Ovary (tissue), 3 donors: ENCODE data around the gene CDADC1.

Experiments used
- EP300 ChIP-seq: sonication (generic); formaldehyde crosslinking; IDR thresholded peaks from one replicate; pipeline ENCODE4 v1.6.1; 2017; ENCODE audit warnings: antibody characterized with exemption
- POLR2A ChIP-seq: fragments of 450-650 bp; IDR thresholded peaks from one replicate; pipeline ENCODE4 v1.6.1; 2017; ENCODE audit warnings: antibody characterized with exemption, mild to moderate bottlenecking, moderate library complexity
- TF ChIP-seq, protein P1 (sequence below), 3 donors: fragments of 450-650 bp in 2 of 3; fragments of 200-600 bp in 1 of 3; IDR thresholded peaks; one replicate each; pipeline versions ENCODE4 v1.5.1 to v1.8.0; 2016 to 2022; ENCODE audit warnings: antibody characterized with exemption in 3 of 3, mild to moderate bottlenecking in 1 of 3
- donor health status: DM: no; HTN: no; CAD: no.

DNA sequence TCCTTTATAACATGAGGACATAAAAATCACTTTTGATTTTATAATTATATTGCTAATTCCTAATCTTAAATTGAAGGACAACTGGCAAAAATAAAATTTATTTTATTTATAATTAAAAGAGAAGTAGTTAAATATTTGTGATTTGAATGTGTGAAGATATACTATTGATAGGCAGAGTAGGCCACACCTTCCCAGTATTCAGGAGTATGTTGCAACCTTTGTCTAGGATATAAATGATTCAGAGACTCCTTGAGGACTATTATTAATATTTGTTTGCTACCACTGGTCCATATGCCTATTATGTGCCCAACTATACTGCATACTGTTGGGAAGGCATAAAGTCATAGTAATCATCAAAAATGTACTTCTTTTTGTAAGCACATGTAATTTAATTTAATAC lies 94.2 kb downstream of the CDADC1 start:
- TF ChIP-seq, protein P1, sequence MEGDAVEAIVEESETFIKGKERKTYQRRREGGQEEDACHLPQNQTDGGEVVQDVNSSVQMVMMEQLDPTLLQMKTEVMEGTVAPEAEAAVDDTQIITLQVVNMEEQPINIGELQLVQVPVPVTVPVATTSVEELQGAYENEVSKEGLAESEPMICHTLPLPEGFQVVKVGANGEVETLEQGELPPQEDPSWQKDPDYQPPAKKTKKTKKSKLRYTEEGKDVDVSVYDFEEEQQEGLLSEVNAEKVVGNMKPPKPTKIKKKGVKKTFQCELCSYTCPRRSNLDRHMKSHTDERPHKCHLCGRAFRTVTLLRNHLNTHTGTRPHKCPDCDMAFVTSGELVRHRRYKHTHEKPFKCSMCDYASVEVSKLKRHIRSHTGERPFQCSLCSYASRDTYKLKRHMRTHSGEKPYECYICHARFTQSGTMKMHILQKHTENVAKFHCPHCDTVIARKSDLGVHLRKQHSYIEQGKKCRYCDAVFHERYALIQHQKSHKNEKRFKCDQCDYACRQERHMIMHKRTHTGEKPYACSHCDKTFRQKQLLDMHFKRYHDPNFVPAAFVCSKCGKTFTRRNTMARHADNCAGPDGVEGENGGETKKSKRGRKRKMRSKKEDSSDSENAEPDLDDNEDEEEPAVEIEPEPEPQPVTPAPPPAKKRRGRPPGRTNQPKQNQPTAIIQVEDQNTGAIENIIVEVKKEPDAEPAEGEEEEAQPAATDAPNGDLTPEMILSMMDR (IDR thresholded peaks at IDR 0.05) = no peak
- TF ChIP-seq POLR2A = no peak
- TF ChIP-seq EP300 = no peak
